Measurements from ENCODE around the gene AHDC1.

Gene AHDC1

DNA sequence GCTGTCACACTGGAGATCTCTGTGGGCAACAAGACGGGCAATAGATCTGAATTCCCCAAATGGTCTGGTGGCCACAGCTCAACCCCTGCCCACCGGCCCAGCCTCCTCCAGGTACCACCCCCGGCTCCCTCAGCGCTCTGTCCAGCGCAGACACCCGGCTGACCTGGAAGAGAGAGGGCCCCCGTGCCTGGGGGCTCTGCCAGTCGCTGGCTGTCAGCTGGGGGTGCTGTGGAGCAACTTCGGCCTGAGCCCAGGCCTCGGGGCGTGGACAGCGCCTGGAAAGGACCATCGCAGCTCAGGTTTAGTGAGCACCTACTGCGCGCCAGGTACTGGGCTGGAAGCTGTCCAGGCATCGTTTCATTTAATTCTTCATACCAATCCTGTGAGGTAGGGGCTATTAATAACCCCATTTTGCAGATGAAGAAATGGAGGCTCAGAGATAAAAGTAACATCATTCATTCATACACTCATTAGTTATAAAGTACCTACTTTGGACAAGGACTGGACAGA lies 51.0 kb downstream of the AHDC1 start (continued):
- no peak for TF ChIP-seq ZNF398 (tag by site-specific recombination; IDR thresholded peaks at IDR 0.05)
- TF ChIP-seq, protein P1, sequence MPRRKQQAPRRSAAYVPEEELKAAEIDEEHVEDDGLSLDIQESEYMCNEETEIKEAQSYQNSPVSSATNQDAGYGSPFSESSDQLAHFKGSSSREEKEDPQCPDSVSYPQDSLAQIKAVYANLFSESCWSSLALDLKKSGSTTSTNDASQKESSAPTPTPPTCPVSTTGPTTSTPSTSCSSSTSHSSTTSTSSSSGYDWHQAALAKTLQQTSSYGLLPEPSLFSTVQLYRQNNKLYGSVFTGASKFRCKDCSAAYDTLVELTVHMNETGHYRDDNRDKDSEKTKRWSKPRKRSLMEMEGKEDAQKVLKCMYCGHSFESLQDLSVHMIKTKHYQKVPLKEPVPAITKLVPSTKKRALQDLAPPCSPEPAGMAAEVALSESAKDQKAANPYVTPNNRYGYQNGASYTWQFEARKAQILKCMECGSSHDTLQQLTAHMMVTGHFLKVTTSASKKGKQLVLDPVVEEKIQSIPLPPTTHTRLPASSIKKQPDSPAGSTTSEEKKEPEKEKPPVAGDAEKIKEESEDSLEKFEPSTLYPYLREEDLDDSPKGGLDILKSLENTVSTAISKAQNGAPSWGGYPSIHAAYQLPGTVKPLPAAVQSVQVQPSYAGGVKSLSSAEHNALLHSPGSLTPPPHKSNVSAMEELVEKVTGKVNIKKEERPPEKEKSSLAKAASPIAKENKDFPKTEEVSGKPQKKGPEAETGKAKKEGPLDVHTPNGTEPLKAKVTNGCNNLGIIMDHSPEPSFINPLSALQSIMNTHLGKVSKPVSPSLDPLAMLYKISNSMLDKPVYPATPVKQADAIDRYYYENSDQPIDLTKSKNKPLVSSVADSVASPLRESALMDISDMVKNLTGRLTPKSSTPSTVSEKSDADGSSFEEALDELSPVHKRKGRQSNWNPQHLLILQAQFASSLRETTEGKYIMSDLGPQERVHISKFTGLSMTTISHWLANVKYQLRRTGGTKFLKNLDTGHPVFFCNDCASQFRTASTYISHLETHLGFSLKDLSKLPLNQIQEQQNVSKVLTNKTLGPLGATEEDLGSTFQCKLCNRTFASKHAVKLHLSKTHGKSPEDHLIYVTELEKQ (tag by site-specific recombination; IDR thresholded peaks at IDR 0.05; ENCODE audit: borderline replicate concordance) = no peak
- TF ChIP-seq, protein P2, sequence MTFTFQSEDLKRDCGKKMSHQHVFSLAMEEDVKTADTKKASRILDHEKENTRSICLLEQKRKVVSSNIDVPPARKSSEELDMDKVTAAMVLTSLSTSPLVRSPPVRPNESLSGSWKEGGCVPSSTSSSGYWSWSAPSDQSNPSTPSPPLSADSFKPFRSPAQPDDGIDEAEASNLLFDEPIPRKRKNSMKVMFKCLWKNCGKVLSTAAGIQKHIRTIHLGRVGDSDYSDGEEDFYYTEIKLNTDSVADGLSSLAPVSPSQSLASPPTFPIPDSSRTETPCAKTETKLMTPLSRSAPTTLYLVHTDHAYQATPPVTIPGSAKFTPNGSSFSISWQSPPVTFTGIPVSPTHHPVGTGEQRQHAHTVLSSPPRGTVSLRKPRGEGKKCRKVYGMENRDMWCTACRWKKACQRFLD (tag by site-specific recombination; IDR thresholded peaks at IDR 0.05) = no peak
- no peak for TF ChIP-seq ZNF221 (tag by site-specific recombination; IDR thresholded peaks at IDR 0.05; ENCODE audit: borderline replicate concordance)

DNA sequence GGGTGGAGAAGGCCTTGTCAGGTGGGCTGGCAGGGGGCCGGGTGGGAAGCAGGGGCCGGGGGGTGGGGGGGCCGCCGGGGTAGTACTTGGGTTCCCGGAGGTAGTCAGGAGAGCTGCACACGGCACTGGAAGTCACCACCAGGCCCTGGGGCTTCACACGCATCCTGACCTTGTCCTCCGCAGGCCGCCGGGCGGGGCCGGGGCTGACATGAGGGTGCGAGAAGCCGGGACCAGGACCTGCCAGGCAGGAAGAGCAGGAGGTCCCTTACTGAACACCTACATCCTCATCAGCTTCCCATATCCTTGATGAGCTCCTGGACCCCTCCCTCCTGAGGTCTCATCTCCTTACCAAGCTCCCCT lies 52.0 kb downstream of the AHDC1 start:
- ChIA-PET CTCF (interaction anchor here (1.1 to 1.4 kb wide), 2 partner anchors 8 to 136 kb away, joined by 4 to 5 read pairs; no protein-coding TSS in a partner anchor), POLR2A (interaction anchor here (0.7 kb wide), 1 partner anchor 19 kb away, joined by 10 read pairs; no protein-coding TSS in a partner anchor)
- H3K36me3 ChIP-seq (ENCODE audit: control insufficient read depth in 2 of 2, insufficient read depth in 1 of 2, low read length in 2 of 2) = peaks cover 0 to 68% of the 10 kb centered on the region in 2 experiments; a peak in 2 of 3 replicates
- H3K9me3 ChIP-seq (ENCODE audit: control insufficient read depth, insufficient read depth, low read depth, low read length) = no peaks in the 10 kb centered on the region
- H3K4me1 ChIP-seq (ENCODE audit: control insufficient read depth, insufficient read depth, low read length) = no peaks in the 10 kb centered on the region
- H3K4me3 ChIP-seq (ENCODE audit: low read depth, low read length) = no peak overlapping the region
- H3K27ac ChIP-seq (ENCODE audit: extremely low read depth, low read depth, low read length) = no peak overlapping the region
- no peak for TF ChIP-seq ZBTB17 (tag by site-specific recombination; IDR thresholded peaks at IDR 0.05)
- TF ChIP-seq, protein P3, sequence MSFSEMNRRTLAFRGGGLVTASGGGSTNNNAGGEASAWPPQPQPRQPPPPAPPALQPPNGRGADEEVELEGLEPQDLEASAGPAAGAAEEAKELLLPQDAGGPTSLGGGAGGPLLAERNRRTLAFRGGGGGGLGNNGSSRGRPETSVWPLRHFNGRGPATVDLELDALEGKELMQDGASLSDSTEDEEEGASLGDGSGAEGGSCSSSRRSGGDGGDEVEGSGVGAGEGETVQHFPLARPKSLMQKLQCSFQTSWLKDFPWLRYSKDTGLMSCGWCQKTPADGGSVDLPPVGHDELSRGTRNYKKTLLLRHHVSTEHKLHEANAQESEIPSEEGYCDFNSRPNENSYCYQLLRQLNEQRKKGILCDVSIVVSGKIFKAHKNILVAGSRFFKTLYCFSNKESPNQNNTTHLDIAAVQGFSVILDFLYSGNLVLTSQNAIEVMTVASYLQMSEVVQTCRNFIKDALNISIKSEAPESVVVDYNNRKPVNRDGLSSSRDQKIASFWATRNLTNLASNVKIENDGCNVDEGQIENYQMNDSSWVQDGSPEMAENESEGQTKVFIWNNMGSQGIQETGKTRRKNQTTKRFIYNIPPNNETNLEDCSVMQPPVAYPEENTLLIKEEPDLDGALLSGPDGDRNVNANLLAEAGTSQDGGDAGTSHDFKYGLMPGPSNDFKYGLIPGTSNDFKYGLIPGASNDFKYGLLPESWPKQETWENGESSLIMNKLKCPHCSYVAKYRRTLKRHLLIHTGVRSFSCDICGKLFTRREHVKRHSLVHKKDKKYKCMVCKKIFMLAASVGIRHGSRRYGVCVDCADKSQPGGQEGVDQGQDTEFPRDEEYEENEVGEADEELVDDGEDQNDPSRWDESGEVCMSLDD (tag by site-specific recombination; IDR thresholded peaks at IDR 0.05) = no peak
- no peak for TF ChIP-seq KLF8 (tag by site-specific recombination; IDR thresholded peaks at IDR 0.05)
- no peak for TF ChIP-seq ZFP37 (tag by site-specific recombination; IDR thresholded peaks at IDR 0.05)
- no peak for TF ChIP-seq ZNF132 (tag by site-specific recombination; IDR thresholded peaks at IDR 0.05; ENCODE audit: borderline replicate concordance)
- TF ChIP-seq BCL11B (tag by site-specific recombination; IDR thresholded peaks at IDR 0.05; ENCODE audit: low read depth) = no peak
- TF ChIP-seq ZNF473 (tag by site-specific recombination; IDR thresholded peaks at IDR 0.05) = no peak
- no peak for TF ChIP-seq ZNF654 (tag by site-specific recombination; IDR thresholded peaks at IDR 0.05; ENCODE audit: low read depth)
- no peak for TF ChIP-seq ZBTB48 (tag by site-specific recombination; IDR thresholded peaks at IDR 0.05)
- TF ChIP-seq ZNF596 (tag by site-specific recombination; IDR thresholded peaks at IDR 0.05) = no peak
- no peak for TF ChIP-seq SETDB1 (IDR thresholded peaks at IDR 0.05; ENCODE audit: insufficient read length, low read length)
- no peak for TF ChIP-seq ZNF626 (tag by site-specific recombination; IDR thresholded peaks at IDR 0.05)
- no peak for TF ChIP-seq SALL2 (tag by site-specific recombination; IDR thresholded peaks at IDR 0.05; ENCODE audit: borderline replicate concordance)
- no peak for TF ChIP-seq GFI1B (tag by site-specific recombination; IDR thresholded peaks at IDR 0.05)
- no peak for TF ChIP-seq GLIS2 (tag by site-specific recombination; IDR thresholded peaks at IDR 0.05)
- TF ChIP-seq ZNF366 (tag by site-specific recombination; conservative IDR thresholded peaks at IDR 0.05) = no peak
- TF ChIP-seq MZF1 (tag by site-specific recombination; IDR thresholded peaks at IDR 0.05; ENCODE audit: borderline replicate concordance) = no peak
- no peak for TF ChIP-seq ZNF610 (tag by site-specific recombination; IDR thresholded peaks at IDR 0.05; ENCODE audit: borderline replicate concordance)
